HL-60 (cell line): ENCODE results near the gene TMSB10.

ENCODE experiments used
- GABPA ChIP-seq: IDR thresholded peaks from 2 replicates; pipeline ENCODE4 v1.6.1; 2012; ENCODE audit warnings: low read depth
- POLR2AphosphoS5 ChIP-seq: IDR thresholded peaks from 2 replicates; pipeline ENCODE4 v1.6.1; 2012; ENCODE audit warnings: low read depth

- TF ChIP-seq GABPA (no peak), POLR2AphosphoS5 (no peak)
These were observed 17.6 kb downstream of the TMSB10 start for GRCh38 chr2:84923009-84923408.
